ENCODE results near the gene GNGT1.

The GNGT1 gene

DNA sequence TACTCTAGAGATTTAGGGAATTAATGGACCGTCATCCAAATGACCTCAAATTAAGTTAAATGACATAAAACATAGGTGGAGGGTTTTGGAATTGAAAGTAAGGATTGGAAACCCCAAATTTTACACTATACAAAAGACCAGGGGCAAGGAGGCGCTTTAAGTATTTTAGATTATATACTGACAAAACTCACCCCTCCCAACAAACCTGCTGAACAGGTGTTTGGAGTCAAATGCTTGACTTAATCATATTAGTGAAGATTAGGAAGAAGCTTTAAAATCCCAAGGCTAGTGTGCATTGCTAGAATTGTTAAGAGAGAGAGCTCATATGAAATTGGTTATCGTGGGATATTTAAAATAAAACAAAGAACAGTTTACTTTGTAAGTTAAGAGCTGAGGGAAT, at the start of gene GNGT1:
TSS of gene GNGT1 (plus strand) at position 301 of the 400 bp plus-strand sequence. CDS start 180 bp downstream, outside the sequence.
- DNase-seq (ENCODE audit: low read depth in 2 of 2) = no peak

GRCh38 chr7:93858857-93859256, 47.5 kb upstream of the GNGT1 start:
- no peak for DNase-seq (ENCODE audit: low read depth in 2 of 2)

- DNase-seq (ENCODE audit: low read depth in 2 of 2) = no peak
Measured at GRCh38 chr7:93860261-93860660, 46.1 kb upstream of the GNGT1 start.

DNA sequence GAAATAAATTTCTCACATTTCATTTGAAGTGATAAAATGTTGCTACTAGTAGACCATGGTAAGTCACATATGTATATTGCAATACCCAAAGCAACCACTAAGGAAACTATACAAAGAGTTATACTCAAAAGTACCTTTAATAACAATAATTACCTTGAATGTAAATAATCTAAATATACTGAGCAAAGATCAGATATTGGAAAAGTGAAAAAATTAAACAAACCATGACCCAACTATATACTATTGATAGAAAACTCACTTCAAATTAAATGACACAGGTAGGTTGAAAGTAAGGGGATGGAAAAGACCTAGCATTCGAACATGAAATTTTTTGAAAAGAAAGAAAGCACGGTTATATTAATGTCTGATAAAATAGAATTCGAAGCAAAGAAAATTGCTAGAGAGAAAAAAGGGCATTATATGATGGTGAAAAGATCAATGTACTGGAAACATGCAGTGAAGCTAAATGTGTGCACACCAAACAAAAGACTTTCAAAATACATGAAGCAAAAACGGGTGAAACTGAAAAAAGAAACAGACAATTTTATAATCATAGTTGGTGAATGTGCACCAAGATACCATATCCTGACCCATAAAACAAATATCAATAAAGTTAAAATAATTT, 44.9 kb upstream of the GNGT1 start:
- no peak for DNase-seq (ENCODE audit: low read depth in 2 of 2)

DNA sequence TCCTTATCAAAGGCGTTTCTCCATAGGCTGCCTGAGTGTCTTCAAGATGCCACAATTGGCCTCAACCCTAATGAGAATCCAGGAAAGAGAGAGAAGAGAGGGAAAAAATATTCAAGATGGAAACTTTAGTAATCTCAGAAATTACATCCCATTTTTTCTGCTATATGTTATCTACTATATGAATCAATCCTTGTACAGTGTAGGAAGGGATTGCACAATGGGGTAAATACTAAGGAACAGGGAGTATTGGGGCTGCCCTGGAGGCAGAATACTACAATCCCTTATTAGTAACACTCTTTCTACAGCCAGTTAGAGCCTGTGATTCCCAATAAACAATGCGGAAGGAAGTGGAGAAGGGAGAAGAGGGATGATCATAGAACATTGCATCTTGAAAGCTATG, 43.7 kb upstream of the GNGT1 start:
- no peak for DNase-seq (ENCODE audit: low read depth in 2 of 2)

DNA sequence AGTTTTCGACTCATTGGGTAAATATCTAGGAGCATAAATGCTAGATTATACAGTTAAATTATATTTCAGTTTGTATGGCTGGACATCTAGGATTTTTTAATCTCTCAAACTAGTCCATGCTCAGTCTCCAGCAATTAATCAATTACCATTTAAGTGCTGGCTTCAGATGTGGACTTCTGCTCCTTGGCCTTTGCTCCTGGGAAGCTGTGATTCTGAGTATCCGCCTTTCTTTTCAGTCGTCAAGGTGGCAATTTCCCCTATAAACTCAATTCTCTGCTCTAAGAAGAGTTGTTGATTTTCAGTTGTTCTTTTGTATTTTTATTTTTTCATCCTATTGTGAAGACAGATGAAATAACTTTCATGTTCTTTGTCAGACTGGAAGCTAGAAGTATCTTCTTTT, 39.5 kb upstream of the GNGT1 start:
- no peak for DNase-seq (ENCODE audit: low read depth in 2 of 2)

GRCh38 chr7:93873998-93874574, 32.3 kb upstream of the GNGT1 start:
- DNase-seq (ENCODE audit: low read depth in 2 of 2) = no peak

DNA sequence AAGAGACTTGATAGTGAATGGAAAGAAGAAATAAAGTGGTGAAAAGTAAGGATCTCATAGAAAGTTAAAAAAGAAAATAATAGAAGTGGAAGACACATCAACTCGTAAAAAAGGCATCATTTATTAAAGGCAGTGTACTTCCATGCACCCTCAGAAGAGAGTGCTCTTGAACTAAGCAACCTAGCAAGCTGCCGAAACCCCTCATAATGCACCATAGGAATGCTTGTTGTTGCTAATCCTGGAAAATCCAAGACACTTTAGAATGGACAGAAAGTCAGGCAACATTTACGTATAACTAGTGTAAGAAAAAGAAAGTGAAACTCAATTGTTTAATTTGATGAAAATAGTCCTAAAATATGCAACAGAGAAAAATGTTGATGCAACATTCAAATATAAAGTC, 28.6 kb upstream of the GNGT1 start:
- no peak for DNase-seq (ENCODE audit: low read depth in 2 of 2)

GRCh38 chr7:93879356-93879755, 27.0 kb upstream of the GNGT1 start:
- no peak for DNase-seq (ENCODE audit: low read depth in 2 of 2)

DNA sequence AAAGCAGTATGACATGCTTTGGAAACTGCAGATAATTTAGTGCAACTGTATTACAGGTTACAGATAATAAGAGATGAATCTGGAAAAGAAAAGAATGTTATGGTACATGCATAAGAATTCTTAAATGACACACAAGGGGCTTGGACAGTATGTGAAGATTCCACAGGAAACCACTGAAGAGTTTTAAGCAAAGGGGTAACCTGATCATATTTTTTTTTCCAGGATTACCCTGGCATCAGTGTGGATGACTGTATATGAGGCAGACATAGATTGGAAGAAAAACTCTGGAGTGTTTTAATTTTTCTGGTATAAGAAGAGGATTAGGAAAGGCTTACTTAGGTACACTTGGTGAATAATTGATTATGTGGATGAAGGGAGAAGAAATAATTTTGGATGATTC, 23.9 kb upstream of the GNGT1 start:
- no peak for DNase-seq (ENCODE audit: low read depth in 2 of 2)

GRCh38 chr7:93883078-93883916, 23.1 kb upstream of the GNGT1 start:
- DNase-seq (ENCODE audit: low read depth in 2 of 2) = no peak

DNA sequence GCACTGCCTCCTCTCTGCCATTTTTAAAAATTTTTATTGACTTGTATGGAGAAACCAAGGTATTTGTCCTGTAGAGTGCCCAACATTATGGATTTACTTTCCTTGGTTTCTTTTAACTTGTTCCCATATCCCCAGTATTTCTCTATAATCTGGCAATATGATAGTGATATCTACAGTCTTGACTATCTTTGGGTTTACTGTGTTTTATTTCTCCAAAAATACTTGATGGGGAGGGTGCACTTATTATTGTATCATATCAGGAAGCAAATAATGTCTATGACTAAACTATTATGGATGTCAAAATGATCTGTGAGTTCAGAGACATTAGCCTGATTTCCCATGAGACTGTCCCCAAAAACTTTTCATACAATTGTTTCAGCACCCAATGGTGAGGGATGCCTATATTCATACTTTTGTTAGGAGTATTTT, 22.4 kb upstream of the GNGT1 start:
- DNase-seq (ENCODE audit: low read depth in 2 of 2) = no peak

DNA sequence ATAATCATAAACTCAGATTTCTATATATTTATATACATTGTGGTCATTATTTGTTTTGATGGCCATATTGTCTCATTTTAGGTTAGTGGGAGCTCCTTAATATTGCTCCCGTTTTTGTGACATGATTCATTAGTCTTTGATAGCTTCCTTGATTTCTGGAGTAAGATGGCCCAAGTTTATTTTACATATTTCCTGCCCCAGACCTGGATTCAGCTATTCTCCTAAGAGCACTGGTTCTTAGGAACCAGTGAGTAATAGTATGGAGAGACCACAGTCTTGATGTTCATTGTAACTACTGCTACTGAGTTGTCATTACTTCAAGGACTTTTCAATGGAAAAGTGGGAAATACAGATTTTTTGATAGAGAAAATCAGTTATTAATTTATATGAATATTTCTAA, 21.8 kb upstream of the GNGT1 start:
- DNase-seq (ENCODE audit: low read depth in 2 of 2) = no peak

DNA sequence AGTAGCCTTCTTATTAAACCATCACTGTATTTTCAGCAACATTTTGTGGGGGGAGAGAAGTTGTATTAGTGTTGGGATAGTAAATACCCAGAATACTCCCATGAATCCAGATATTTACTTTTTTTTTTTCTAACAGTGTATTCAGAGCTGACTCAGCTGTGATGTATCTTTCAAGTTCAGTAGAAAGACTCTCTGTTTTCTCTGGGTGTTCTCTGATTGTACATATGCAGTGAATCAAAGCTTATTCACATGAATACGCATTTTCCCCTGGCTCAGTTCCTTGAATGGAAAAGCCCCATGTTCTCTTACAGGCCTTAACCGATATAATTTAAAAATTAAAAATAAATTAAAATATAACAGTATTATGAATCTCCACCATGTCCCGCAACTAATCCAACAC, 17.1 kb upstream of the GNGT1 start:
- no peak for DNase-seq (ENCODE audit: low read depth in 2 of 2)

- DNase-seq (ENCODE audit: low read depth in 2 of 2) = no peak
Measured at GRCh38 chr7:93890041-93890463, 16.3 kb upstream of the GNGT1 start.

DNA sequence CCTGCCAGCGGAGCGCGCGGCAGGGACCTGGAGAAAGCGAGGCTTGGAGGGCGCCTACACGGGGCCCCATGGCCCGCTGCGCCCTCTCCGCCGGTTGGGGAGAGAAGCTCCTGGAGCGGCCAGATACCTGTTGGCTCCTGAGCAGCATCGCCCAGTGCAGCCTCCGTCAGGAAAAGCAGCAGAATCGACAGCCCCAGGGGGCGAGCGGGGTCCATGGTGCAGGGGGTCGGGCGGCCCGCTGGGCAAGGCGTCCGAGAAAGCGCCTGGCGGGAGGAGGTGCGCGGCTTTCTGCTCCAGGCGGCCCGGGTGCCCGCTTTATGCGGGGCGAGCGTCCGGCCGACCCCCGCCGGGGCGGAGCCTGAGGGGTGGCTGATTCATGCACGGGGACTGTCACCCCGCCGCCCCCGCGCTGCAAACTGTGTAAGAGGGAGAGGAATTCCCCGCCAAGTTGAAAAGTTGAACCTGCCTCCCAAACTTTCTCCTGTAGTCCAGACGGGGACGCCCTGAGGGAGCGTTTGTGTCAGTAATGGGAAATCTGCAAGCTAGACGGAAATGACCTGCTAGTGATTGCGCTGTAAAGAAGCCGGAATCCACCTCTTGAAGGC, 15.8 kb upstream of the GNGT1 start, which contains the start of gene TFPI2:
TSS of gene TFPI2 (minus strand) at position 290 of the 605 bp plus-strand sequence. CDS start at position 215, 75 bp downstream.
- no peak for DNase-seq (ENCODE audit: low read depth in 2 of 2)

- no peak for DNase-seq (ENCODE audit: low read depth in 2 of 2)
Measured at GRCh38 chr7:93894426-93894825, 11.9 kb upstream of the GNGT1 start.

DNA sequence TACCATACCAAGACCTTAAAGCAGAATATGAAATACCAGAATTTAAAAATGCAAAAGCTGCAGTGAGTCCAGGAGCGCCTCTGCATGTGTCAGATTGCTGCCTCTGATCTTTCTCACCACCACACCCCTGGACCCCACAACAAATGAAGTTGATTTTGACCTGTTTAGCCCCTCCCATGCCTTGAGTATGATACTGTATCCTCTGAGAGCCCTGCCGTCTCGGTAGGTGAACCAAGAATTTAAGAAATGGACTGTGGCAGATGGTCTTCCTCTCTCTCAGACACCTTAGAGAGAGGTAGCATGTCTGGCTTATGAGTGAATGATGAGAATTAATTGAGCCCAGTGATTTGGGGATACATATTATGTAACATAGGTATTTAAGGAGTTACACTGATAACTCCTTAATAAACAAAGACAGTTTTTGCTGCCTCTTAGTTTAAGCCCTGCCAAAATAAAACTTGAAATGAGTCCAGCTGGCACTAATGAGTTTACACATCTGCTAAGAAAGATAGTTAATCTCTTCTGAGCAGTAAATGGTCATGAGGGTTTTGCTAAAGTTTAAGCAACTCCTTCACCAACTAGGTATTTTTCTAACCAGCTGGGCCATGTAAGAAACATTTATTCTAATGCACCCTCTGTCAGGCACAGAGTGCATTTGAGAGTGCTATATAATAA, 11.3 kb upstream of the GNGT1 start:
- DNase-seq (ENCODE audit: low read depth in 2 of 2) = no peak

GRCh38 chr7:93895859-93896600, 10.3 kb upstream of the GNGT1 start:
- DNase-seq (ENCODE audit: low read depth in 2 of 2) = no peak

DNA sequence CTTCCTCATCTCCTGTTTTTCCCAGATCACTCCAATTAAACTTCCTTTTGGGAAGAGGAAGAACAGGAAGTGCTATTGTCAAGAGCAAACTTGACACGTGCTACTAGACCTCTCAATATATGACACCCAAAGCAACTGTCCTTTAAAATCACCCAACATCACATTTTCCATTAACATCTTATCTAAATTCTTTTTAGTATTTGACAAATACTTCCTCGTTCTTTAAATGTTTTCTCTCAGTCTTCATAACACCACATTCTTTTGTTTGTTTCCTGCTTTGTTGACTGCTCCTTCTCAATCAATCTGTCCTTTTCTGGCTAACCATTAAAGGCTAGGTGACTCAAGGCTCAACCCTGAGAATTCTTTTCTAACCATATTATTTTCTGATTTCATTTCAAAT, 8.7 kb upstream of the GNGT1 start:
- no peak for DNase-seq (ENCODE audit: low read depth in 2 of 2)

DNA sequence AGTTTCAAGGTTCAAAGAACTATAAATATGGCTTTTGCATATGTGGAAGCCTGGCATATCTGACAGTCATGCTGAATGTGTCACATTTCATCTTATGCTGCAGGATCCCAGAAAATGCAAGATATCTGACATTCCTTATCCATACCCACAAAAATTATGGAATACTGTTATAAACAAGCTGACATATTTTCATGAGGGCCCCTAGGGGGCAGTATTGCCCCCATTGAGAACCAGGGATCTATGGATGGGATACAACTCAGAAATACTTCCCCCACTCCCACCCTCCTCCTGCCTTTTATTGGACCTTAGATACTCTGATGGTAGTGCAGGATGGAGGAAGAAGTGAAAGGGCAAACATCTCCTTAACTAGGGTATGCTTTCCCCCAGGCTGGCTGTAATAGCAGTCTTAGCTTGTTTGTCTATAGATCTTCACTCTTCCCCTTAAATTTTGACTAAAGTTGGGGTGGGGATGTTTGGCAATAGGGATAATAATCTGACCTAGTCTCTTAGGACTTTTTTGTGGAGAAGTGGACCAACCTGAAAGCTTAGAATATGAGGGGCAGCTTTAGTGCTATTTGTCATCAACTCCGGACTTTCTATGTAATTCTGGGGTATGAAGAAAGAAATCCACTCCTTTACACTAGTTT, 3.5 kb upstream of the GNGT1 start:
- DNase-seq (ENCODE audit: low read depth in 2 of 2) = no peak

All from stimulated activated CD8-positive, alpha-beta memory T cell treated with anti-CD3 and anti-CD28 coated beads, Interleukin-15, amount 100 ng/mL, for 4 hours (primary cell).